OCI-LY3 (cell line): ENCODE results near the gene ZBTB16.

Experiments used
- CTCF ChIP-seq: fragments of 200-600, 300-600 bp; sonication (generic); IDR thresholded peaks from 2 replicates; pipeline ENCODE4 v1.5.1; 2014; ENCODE audit warnings: antibody characterized with exemption, low read length, low read depth
- EZH2phosphoT487 ChIP-seq: fragments of 200-600 bp; shearing (Covaris generic); IDR thresholded peaks from 2 replicates; pipeline ENCODE4 v1.6.1; 2018; ENCODE audit warnings: antibody characterized with exemption, mixed run types, low read depth

DNA sequence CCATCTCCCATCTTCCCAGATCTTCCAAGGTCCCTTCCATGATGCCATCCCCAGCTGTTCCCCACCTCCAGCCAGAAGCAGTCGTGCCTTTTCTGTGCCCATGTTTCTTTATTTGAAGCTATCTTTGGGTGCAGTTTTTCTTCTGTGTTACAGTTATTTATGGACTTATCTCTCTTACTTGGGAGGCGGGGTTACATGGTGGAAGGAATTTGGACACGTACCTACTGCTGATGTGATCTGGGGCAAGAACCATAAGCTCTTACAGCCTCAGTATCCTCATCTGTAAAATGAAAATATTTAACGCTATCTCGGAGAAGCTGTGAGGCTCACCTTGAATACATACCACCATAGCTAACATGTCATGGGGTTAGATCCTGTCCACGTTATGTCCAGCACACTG lies 98.9 kb downstream of the ZBTB16 start:
- no peak for TF ChIP-seq CTCF
- no peak for TF ChIP-seq EZH2phosphoT487
